GM19397 (cell line): ENCODE measurements around the gene CACNA1C.
"Not testable (repeated sequence)": the region's sequence is repeated elsewhere in the genome, so short reads cannot be mapped to it uniquely, and the experiment has no call there.

Experiments
- ATAC-seq: cut with Tn5 transposase; IDR thresholded peaks from one replicate; pipeline ENCODE4 v1.9.1; 2021; ENCODE audit warnings: mild to moderate bottlenecking, moderate library complexity; ENCODE audit not compliant: unreplicated experiment

CACNA1C gene

GRCh38 chr12:2248087-2248900 lies 195.5 kb downstream of the CACNA1C start:
- ATAC-seq: no peak

DNA sequence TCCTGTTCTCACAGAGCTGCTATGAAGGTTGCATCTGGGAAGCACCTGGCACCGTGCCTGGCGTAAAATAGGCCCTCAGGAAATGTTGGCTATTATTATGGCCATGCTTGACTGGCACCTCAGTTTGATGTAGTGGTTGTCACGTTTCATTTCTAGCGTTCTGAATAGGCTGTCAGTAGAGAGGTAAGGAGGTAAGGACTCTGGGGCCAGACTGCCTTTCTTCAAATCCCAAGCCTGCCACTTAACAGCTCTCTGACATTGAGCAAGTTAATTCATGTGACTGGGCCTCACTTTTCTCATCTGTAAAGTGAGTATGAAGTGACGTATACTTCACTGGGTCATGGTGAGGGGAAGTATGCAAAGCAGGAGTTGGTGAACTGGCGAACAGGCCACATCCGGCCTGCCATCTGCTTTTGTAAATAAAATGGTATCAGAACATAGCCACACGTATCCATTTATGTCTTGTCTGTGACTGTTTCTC lies 196.2 kb downstream of the CACNA1C start:
- peak; percentile 57 for ATAC-seq

DNA sequence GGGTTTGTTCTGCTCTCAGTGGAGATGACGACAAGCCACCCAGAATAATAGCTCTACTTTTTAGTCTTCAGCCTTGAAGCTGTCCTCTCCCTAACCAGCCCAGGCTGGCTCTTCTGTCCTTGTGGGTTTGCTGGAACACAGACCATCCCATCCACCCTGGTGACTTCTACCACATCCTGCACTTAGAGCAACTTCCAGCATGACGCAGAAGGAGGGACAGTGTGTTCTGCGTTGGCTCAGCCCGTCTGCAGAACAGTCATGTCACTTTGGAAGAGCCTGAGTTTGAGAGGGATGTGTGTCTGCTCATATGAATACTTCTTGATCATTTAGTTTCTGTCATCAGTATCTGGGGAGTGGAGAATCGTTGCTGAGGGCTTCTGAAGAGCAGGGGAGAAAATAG lies 198.0 kb downstream of the CACNA1C start:
- no peak for ATAC-seq

DNA sequence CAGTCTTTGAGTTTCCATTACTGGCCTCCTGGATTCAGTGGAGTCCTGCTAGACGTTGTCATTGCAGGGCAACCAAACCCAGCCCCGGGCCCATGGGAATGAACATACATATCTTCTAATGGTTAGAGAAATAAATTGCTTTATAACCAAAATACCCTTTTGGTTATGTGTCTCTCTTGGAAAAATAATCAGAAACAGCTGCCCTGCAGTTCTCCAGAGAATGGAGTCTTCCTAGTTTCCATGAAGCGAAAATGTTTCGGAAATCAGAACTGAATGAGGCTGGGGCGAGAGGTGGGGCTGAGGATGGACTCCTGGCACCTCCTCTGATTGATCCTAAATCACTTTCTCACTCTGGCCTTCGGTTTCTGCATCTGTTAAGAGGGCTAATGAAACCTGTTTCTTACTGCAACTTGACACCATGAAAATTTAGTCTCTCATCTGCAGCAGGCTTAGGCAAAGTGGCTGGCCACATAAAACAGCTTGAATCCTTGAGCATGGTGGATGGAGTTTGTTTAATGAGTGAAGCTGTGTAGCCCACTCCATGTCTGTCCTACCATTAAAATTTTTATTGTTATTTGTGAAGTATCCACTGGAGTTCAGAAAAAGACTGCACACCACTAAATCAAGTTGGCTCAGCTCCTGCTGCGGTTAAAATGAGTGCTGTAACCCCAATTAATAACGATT lies 198.9 kb downstream of the CACNA1C start:
- no peak for ATAC-seq

GRCh38 chr12:2255311-2255710 lies 202.5 kb downstream of the CACNA1C start:
- ATAC-seq: no peak

- ATAC-seq: not testable (repeated sequence)
These were observed 202.9 kb downstream of the CACNA1C start for GRCh38 chr12:2255731-2256130.

- ATAC-seq: no peak
These were observed 203.7 kb downstream of the CACNA1C start for GRCh38 chr12:2256453-2256852.

- ATAC-seq: no peak
These were observed 204.1 kb downstream of the CACNA1C start for GRCh38 chr12:2256915-2257314.

DNA sequence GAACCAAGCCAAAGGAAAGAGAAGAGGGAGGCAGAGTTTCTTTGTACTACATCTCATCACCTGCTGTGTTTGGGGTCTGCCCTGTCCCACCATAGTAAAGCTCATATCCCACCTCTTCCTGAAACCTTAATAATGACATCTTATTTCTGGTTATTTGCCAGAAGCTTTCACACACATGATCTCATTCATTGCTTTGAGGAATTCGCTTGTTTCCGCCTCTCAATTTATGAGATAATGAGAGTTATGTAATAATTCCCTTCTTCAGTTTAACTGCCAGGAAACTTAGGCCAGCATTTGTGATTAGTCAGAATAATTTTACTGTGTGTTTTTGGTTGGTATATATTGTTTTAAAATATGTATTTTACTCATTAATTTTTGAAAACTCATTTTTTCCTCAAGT lies 205.2 kb downstream of the CACNA1C start:
- no peak for ATAC-seq

DNA sequence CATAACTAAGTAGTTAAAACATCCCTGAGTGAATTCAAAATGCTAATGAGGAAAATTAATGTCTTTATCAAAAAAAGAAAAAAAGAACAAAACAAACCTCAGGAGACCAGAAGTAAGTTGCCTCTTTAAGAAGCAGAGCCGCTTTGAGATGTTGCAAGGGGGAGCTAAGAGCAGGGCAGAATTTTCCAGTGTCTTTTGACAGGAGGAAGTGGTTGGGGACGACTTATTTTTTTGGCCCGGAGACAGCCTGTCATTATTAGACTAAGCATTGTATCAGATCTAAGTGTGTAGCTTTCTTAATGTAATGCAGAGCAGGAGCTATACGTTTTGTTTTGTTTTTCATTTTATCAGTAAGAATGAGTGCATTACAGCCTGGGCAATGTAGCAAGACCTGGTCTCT lies 206.6 kb downstream of the CACNA1C start:
- ATAC-seq: no peak

DNA sequence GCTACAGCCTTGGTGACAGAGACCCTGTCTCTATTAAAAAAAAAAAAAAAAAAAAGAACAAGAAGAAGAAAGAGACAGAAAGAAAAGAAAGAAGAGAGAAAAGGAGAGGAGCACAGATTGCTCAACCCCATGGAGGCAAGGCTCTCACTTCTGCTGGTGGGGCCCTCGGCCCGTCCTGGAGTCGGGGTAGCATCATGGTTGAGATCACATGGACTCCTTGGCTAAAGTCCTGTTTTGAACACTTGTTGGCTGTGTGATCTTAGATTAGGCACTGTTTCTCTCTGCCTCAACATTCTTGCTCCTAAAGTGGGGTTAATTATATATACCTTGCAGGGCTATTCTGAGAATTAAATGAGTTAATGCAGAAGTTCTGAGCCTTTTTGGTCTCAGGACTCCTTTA lies 207.7 kb downstream of the CACNA1C start:
- no peak for ATAC-seq

GRCh38 chr12:2261708-2262107 lies 208.9 kb downstream of the CACNA1C start:
- ATAC-seq: no peak

GRCh38 chr12:2262449-2262848 lies 209.7 kb downstream of the CACNA1C start:
- no peak for ATAC-seq

- no peak for ATAC-seq
These were observed 211.1 kb downstream of the CACNA1C start for GRCh38 chr12:2263901-2264300.

GRCh38 chr12:2264651-2265232 lies 212.0 kb downstream of the CACNA1C start:
- no peak for ATAC-seq

GRCh38 chr12:2265461-2266167 lies 212.8 kb downstream of the CACNA1C start:
- no peak for ATAC-seq

DNA sequence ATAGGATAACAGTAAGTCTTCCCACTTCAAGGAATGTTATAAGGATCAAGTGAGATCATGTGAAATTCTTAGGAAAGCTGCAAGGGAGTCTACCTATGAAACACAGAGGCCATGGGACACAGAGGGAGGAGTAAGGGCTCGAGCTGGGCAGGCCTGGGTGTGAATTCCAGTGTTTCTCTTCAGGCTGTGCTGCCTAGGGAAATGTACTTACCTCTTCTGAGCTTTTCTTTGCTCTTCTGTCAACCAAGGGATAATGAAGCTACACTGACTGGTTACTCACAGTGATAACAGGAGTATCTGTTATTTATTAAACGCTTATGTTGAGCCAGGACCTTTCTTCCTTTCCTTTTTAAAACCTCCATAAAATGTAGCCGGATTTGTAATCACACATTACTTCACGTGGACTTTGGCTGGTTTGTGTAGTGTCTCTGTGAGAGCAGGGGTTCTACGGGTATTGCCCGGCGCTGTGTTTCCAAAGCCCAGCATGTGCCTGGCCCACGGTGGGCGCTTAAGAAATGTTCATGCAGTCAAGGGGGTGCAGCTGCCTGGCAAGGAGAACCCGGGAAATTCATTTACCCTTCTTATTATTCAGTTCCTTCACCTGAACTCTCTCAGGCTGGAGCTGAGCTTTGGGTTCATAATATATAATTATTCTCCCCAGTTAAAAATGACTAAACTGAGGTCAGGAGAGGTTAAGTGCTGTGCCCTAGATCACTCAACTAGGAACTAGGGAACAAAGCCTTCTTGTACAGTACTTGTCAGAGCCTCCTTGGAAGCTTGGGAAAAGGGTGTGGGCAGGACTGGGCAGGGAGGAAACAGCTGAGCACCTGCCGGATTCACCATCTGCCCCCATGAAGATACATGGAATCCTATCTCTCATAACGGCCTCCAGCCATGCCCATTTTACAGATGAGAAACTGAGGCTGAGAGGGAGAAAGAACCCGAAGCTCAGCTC lies 214.2 kb downstream of the CACNA1C start:
- no peak for ATAC-seq

GRCh38 chr12:2267703-2268470 lies 215.1 kb downstream of the CACNA1C start:
- ATAC-seq: no peak
